ENCODE measurements around the gene TRERF1.

Gene TRERF1

DNA sequence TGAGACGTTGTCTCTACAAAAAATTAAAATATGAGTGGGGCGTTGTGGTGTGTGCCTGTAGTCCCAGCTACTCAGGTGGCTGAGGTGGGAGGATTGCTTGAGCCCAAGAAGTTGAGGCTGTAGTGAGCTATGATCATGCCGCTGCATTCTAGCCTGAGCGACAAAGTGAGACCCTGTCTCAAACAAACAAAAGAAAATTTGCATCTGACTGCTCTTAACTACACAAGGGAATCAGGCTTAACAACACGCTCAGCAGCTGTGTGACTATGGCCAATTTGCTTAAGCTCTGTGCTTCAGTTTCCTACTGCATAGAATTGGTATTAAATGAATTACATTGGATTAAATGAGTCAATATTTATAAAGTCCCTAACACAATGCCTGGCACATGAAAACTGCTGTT lies 209.8 kb downstream of the TRERF1 start:
- no peak for DNase-seq (ENCODE audit: low spot score)
- TF ChIP-seq, protein P1, sequence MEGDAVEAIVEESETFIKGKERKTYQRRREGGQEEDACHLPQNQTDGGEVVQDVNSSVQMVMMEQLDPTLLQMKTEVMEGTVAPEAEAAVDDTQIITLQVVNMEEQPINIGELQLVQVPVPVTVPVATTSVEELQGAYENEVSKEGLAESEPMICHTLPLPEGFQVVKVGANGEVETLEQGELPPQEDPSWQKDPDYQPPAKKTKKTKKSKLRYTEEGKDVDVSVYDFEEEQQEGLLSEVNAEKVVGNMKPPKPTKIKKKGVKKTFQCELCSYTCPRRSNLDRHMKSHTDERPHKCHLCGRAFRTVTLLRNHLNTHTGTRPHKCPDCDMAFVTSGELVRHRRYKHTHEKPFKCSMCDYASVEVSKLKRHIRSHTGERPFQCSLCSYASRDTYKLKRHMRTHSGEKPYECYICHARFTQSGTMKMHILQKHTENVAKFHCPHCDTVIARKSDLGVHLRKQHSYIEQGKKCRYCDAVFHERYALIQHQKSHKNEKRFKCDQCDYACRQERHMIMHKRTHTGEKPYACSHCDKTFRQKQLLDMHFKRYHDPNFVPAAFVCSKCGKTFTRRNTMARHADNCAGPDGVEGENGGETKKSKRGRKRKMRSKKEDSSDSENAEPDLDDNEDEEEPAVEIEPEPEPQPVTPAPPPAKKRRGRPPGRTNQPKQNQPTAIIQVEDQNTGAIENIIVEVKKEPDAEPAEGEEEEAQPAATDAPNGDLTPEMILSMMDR (IDR thresholded peaks at IDR 0.05; ENCODE audit: extremely low read depth, missing control alignments), result no peak

GRCh38 chr6:42239736-42240375 lies 211.9 kb downstream of the TRERF1 start:
- TF ChIP-seq, protein P1 (IDR thresholded peaks at IDR 0.05; ENCODE audit: extremely low read depth, missing control alignments), result no peak
- no peak for DNase-seq (ENCODE audit: low spot score)

GRCh38 chr6:42239333-42239732 lies 212.4 kb downstream of the TRERF1 start:
- TF ChIP-seq, protein P1 (IDR thresholded peaks at IDR 0.05; ENCODE audit: extremely low read depth, missing control alignments), result no peak
- no peak for DNase-seq (ENCODE audit: low spot score)

DNA sequence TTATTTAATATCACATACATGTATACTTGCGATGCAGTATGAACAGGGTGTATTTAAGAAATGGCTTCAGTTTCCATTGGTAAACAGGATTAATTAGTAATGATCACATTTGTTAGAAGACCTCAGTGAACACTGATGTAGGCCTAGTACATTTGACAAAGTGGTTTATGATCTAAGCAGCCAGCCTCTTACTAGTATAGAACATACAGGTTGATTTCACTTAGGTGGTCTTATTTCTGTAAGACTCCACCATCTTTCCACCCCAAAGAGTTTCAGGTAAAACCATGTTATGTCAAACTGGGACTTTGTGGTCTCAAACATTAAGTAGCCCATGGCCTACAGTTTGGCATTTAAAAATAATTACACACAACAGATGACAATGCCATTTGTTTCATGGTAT lies 213.9 kb downstream of the TRERF1 start:
- TF ChIP-seq, protein P1 (IDR thresholded peaks at IDR 0.05; ENCODE audit: extremely low read depth, missing control alignments), result no peak
- DNase-seq (ENCODE audit: low spot score), result no peak

DNA sequence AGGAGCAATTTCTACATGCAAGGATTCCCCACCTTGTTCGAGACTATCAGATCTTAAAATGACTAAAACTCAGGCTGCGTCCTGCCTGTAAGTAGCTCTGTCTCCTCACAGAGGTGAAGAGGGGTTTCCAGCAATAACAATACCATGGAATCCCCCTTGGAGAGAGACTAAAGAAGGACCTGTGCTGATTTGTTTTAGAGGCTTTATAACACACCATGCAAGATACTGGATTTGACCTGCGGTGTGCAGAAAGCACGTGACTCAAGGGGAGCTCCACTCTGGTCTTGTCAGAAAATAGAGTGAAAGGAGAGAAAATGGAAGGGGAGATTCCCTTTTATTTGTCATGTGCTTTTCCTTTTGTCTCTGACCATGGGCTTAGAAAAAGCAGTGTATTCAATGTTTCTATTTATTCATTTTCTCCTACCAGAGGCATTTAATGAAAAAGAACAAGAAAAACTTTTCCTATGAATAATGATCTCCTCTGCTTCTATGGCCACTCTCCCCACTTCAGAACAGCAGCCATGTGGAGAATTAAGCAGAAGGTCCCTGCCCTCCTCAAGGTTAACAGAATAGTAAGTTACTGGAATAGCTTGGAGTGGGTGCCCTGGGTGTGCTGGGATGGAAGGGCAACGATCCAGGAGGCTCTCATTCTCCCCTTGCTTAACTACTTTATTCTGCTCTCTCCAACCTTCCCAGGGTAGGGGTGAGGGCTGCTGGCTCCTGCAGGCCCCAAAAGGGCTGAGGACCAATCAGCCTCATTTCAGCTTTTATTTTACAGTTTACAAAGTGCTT lies 214.8 kb downstream of the TRERF1 start:
- peak; percentile 64 for DNase-seq (ENCODE audit: low spot score)
- TF ChIP-seq, protein P1 (IDR thresholded peaks at IDR 0.05; ENCODE audit: extremely low read depth, missing control alignments), result no peak

GRCh38 chr6:42236030-42236429 lies 215.7 kb downstream of the TRERF1 start:
- TF ChIP-seq, protein P1 (IDR thresholded peaks at IDR 0.05; ENCODE audit: extremely low read depth, missing control alignments), result no peak
- DNase-seq (ENCODE audit: low spot score), result no peak

DNA sequence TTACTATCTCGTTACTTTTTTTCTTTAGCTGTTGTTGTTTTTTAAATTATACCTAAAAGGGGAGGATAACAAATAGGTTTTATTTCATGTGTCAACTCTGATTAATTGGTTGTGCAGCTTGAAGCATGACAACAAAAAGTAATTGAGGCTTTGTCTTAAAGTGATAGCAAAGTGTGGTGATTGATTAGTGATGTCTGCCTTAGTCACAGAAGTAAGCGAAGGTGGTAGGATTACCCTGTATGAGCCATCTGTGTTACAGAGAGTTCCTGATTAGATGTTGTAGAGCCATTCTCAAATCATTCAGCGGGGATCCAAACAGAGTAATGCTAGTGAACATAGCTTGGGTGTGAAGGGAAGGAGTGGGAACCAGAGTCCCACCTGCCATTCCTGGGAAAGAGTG lies 219.7 kb downstream of the TRERF1 start:
- TF ChIP-seq, protein P1 (IDR thresholded peaks at IDR 0.05; ENCODE audit: extremely low read depth, missing control alignments), result no peak
- DNase-seq (ENCODE audit: low spot score), result no peak
